ENCODE measurements around the gene HECW1.

GRCh38 chr7:43148161-43148731 lies 35.8 kb downstream of the HECW1 start:
- TF ChIP-seq CTCF (IDR thresholded peaks at IDR 0.05) (no peak), EP300 (IDR thresholded peaks at IDR 0.05) (no peak), POLR2A (IDR thresholded peaks at IDR 0.05; ENCODE audit: low read depth) (no peak)

All from esophagus muscularis mucosa (tissue), 4 donors.